ENCODE results near the gene ADM2.

Gene ADM2

GRCh38 chr22:50445071-50445879 is 36.1 kb upstream of the ADM2 start:
- DNase-seq (ENCODE audit: low read depth in 2 of 2, low spot score in 1 of 2): peak in 1 of 2 donors; percentile 21

- DNase-seq (ENCODE audit: low read depth in 2 of 2, low spot score in 1 of 2): no peak
Observed at GRCh38 chr22:50445880-50446707, 35.2 kb upstream of the ADM2 start.

GRCh38 chr22:50446708-50447575 is 34.4 kb upstream of the ADM2 start:
- DNase-seq (ENCODE audit: low read depth in 2 of 2, low spot score in 1 of 2): no peak

- DNase-seq (ENCODE audit: low read depth in 2 of 2, low spot score in 1 of 2): no peak
Observed at GRCh38 chr22:50447576-50448551, 33.5 kb upstream of the ADM2 start.

GRCh38 chr22:50452649-50453048 is 28.7 kb upstream of the ADM2 start:
- no peak for DNase-seq (ENCODE audit: low read depth in 2 of 2, low spot score in 1 of 2)

GRCh38 chr22:50454556-50455075 is 26.7 kb upstream of the ADM2 start:
- no peak for DNase-seq (ENCODE audit: low read depth in 2 of 2, low spot score in 1 of 2)

- no peak for DNase-seq (ENCODE audit: low read depth in 2 of 2, low spot score in 1 of 2)
Observed at GRCh38 chr22:50455201-50455600, 26.1 kb upstream of the ADM2 start.

GRCh38 chr22:50456026-50456425 is 25.3 kb upstream of the ADM2 start:
- no peak for DNase-seq (ENCODE audit: low read depth in 2 of 2, low spot score in 1 of 2)

- DNase-seq (ENCODE audit: low read depth in 2 of 2, low spot score in 1 of 2): no peak
Observed at GRCh38 chr22:50456466-50457234, 24.7 kb upstream of the ADM2 start.

- DNase-seq (ENCODE audit: low read depth in 2 of 2, low spot score in 1 of 2): no peak
Observed at GRCh38 chr22:50459016-50459415, 22.3 kb upstream of the ADM2 start.

GRCh38 chr22:50459496-50460140 is 21.7 kb upstream of the ADM2 start:
- no peak for DNase-seq (ENCODE audit: low read depth in 2 of 2, low spot score in 1 of 2)

- DNase-seq (ENCODE audit: low read depth in 2 of 2, low spot score in 1 of 2): no peak
Observed at GRCh38 chr22:50460938-50461337, 20.4 kb upstream of the ADM2 start.

GRCh38 chr22:50461536-50461935 is 19.8 kb upstream of the ADM2 start:
- no peak for DNase-seq (ENCODE audit: low read depth in 2 of 2, low spot score in 1 of 2)

- DNase-seq (ENCODE audit: low read depth in 2 of 2, low spot score in 1 of 2): no peak
Observed at GRCh38 chr22:50461979-50462540, 19.3 kb upstream of the ADM2 start.

- DNase-seq (ENCODE audit: low read depth in 2 of 2, low spot score in 1 of 2): no peak
Observed at GRCh38 chr22:50463188-50463900, 18.0 kb upstream of the ADM2 start.

GRCh38 chr22:50464451-50464850 is 16.9 kb upstream of the ADM2 start:
- no peak for DNase-seq (ENCODE audit: low read depth in 2 of 2, low spot score in 1 of 2)

GRCh38 chr22:50465066-50465930 is 16.0 kb upstream of the ADM2 start:
- no peak for DNase-seq (ENCODE audit: low read depth in 2 of 2, low spot score in 1 of 2)
